GM04504 (cell line): ENCODE measurements around the gene PHOX2A.
"Not testable (repeated sequence)": the region's sequence is repeated elsewhere in the genome, so short reads cannot be mapped to it uniquely, and the experiment has no call there.

ENCODE experiments used
- DNase-seq: peaks from one replicate; pipeline ENCODE4 v3.0.0-alpha.2; 2012; ENCODE audit warnings: low read depth

PHOX2A gene

DNA sequence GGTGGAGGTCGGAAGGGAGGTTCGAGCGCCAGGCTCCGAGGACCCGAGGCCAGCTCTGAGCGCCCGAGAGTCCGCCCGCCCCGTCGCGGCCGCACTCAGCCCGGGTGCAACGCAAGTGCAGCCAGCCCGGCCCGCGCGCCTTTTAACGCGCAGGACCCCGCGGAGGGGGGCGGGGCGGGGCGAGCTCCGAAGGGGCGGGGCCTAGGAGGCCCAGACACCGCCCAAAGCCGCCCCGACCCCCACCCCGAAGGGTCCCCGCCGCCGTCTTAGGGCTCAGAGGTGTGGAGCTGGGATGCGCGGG lies at the start of gene PHOX2A:
TSS of gene PHOX2A (minus strand) at position 117 of the 301 bp plus-strand sequence. CDS start 172 bp downstream, outside the sequence.
- no peak for DNase-seq

DNA sequence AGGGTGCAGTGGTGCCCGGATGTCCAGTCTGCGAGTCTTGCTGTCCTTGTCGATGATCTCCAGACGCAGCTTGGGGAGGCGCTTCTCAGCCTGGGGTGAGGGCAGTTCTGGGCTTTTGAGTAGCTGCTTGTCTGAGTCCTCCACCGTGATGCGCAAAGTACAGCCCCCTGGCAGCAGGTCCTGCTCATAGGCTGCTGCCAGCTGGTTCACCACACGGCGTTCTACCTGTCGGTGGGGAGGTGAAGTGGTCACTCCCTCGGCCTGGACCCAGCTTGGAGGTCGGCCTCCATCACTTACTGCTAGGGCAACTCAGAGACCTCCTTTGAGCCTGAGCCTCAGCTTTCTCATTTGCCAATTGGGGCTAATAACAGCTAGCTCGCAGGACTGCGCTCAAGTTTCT lies 49.4 kb upstream of the PHOX2A start:
- no peak for DNase-seq

GRCh38 chr11:72292106-72292785 lies 48.3 kb upstream of the PHOX2A start:
- DNase-seq, result no peak

DNA sequence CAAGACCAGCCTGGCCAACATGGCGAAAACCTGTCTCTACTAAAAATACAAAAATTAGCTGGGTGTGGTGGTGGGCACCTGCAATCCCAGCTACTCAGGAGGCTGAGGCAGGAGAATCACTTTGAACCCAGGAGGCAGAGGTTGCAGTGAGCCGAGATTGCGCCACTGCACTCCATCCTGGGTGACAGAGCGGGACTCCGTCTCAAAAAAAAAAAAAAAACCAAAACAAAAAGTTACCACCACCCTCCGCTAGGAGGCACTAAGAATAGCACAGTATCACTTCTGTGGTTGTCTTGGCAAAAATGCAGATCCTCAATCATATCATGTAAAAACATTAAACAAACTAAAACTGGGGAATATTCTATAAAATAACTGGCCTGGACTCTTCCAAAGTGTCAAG lies 46.8 kb upstream of the PHOX2A start:
- not testable (repeated sequence) for DNase-seq

GRCh38 chr11:72287293-72287692 lies 43.3 kb upstream of the PHOX2A start:
- no peak for DNase-seq

GRCh38 chr11:72283947-72284346 lies 40.0 kb upstream of the PHOX2A start:
- DNase-seq, result no peak

GRCh38 chr11:72280726-72281315 lies 36.8 kb upstream of the PHOX2A start:
- no peak for DNase-seq

- DNase-seq, result no peak
These were observed 36.1 kb upstream of the PHOX2A start for GRCh38 chr11:72280037-72280436.

- DNase-seq, result peak; percentile 24
These were observed 34.9 kb upstream of the PHOX2A start for GRCh38 chr11:72278905-72279304.

DNA sequence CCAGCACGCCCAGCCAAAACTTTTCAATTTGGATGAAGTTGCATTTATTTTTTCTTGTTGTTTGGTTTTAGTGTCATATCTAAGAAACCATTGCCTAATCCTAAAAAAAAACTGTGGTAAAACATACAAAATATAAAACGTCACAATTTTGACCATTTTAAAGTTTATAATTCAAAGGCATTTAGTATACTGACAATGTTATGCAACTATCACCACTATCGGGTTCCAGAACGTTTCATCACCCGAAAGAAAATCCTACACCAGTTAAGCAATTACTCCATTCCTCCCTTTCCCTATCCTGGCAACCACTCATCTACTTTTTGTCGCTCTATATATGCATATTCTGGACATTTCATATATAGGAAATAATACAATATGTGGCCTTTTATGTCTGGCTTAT lies 30.5 kb upstream of the PHOX2A start:
- DNase-seq, result no peak

DNA sequence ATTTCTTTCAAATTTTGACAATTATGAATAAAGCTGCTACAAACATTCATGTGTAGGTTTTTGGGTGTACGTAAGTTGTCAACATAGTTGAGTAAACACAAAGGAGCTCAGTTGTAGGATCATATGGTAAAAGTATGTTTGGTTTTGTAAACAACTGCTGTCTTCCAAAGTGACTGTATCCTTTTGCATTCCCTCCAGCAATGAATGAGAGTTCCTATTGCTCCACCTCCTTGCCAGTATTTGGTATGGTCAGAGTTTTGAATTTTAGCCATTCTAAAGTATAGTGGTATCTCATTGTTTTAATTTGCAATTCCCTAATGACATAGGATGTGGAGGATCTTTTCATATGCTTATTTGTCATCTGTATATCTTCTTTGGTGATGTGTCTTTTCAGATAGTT lies 28.0 kb upstream of the PHOX2A start:
- no peak for DNase-seq

DNA sequence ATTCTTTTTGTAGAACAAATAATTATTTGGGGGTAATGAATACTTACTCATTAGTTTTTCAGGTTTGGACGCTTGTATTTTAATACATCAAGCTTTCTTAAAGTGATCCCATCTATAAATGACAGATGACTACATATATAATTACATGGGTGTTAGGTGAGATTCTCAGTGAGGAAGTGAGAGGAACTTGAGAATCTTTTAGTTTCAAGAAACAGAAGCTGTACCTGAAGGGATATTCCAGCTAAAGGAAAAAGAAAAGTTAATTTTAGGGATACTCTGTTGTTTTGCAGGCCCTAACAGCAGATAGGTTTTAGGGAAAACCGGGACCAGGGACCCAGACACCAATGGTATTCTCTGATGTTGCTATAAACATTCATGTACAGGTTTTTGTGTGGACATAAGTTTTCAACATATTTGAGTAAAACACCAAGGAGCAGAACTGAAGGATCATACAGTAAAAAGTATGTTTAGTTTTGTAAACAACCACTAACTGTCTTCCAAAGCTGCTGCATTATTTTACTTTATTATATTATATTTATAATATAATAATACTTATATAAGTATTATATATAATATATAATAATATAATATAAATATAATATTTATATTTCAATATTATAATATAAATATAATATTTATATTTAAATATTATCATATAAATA lies 24.1 kb upstream of the PHOX2A start:
- no peak for DNase-seq

- not testable (repeated sequence) for DNase-seq
These were observed 23.0 kb upstream of the PHOX2A start for GRCh38 chr11:72266960-72267359.

- DNase-seq, result no peak
These were observed 22.0 kb upstream of the PHOX2A start for GRCh38 chr11:72265951-72266350.

DNA sequence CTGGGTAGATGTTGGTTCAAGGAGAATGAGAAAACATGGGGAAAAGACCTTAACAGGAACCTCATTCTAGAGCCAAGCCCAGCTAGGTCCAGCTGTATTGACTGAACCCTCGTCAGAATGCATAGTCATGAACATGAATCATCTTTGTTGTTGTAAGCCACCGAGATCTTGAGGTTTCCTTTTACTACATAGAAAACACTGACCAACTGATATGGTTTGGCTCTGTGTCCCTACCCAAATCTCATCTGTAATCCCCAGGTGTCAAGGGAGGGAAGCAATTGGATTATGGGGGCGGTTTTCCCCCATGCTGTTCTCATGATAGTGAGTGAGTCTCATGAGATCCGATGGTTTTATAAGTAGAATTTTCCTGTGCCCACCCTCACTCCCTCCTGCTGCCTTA lies 19.4 kb upstream of the PHOX2A start:
- DNase-seq, result no peak

DNA sequence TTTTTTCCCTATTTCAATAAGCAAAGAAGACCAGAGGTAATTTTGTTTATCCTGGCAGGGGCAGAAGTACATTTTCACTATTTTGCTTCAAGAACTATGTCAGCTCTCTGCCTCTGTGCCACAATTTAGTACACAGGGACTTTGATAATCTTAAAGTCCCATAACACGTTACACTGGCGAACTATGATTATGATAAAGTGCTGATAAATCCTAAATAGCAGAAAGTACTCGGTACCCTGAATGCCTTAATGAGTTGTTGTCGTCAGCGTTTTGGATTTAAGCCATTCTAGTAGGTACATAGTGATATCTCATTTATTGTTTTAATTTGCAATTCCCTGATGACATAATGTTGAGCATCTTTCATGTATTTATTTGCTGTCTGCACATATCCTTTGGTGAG lies 16.6 kb upstream of the PHOX2A start:
- no peak for DNase-seq

GRCh38 chr11:72259490-72259889 lies 15.5 kb upstream of the PHOX2A start:
- no peak for DNase-seq

DNA sequence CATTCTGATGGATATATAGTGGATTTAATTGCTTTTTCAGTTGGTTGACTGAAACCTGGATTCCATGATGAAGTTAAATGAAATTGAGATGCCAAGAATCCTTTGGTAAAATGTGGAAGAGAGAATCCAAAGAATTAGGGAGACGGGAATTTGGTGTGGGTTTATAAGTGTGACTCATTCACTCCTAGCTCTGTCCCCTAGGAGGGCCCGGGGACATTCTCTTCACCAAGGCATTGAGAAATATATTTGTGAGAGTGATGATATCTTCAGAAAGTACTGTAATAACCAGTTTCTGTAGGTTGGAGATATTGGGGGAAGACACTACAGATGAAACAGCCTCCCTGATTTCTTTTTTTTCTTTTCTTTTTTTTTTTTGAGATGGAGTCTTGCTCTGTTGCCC lies 13.6 kb upstream of the PHOX2A start:
- no peak for DNase-seq

- DNase-seq, result no peak
These were observed 10.5 kb upstream of the PHOX2A start for GRCh38 chr11:72254299-72254993.

- no peak for DNase-seq
These were observed 9.4 kb upstream of the PHOX2A start for GRCh38 chr11:72253392-72253791.

DNA sequence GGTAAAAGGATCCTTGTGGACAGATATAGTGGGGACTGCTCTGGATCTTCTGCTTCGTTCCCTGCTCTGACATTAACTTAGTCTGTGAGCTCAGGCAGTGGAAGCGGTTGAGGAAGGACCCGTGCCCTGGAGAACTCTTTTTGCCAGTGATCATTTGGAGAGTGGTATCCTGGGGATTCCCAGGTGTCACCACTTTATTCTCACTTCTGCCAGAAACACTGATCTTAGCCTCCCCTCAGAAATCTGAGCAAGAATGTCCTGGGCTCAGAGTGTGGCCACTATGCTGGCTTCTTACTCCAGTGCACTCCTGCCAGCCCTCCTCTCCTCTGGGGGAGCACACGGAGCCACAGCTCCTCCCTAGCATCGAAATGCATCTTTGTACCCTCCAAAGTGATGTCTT lies 7.6 kb upstream of the PHOX2A start:
- DNase-seq, result no peak

DNA sequence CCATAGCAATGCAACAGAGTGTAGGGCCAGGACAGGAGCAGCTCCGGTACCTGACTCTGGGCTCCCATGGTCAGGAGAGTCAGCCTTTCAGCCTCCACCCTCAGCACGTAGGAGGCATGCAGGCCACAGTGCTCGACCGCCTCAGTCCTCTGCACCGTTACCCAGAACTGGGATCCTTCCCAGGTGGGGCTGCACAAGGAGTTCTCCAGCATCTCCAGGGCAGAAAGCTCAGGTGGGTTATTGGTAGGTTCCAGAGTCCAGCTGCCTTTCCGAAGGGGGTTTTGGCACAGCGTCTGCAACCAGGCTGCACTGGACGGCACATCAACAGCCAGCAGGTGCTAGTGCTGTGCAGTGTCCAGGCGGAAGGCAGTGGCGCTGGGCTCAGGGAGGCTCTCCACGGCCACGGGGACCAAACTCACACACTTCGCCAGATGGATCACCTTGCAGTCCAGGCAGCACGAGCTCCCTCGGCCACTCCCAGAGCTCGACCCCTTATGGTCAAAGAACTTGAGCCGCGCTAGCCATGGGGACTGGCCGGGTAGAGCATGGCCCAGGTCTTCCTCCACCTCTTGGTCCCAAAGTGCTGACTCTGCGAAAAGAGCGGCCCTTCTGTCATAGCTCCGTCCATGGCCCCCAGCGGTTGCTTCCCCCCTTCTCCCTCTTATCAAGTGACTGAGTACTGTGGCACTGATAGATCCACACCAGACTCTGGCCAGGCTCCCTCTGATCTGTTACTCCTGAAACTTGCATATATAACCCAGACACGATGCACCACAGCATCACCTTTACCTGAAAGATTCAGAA lies 6.9 kb upstream of the PHOX2A start:
- no peak for DNase-seq
